Upper lobe of right lung (tissue), 1 donor: ENCODE results near the gene VEGFC. TPM values are rescaled to one million over a fixed set of nuclear protein-coding genes. Genes with fewer than 3 reads are reported as not detected.

ENCODE experiments used
- ATAC-seq: fragments of 200-7000 bp; cut with Tn5 transposase; one replicate; pipeline ENCODE4 v1.9.1; 2020; ENCODE audit warnings: mild to moderate bottlenecking, moderate library complexity
- DNase-seq: peaks from one replicate; pipeline ENCODE4 v3.0.0-alpha.2; 2020
- H3K27ac ChIP-seq: fragments of 200-600 bp; one replicate; pipeline ENCODE4 v1.8.0; 2022
- H3K27me3 ChIP-seq: fragments of 200-600 bp; one replicate; pipeline ENCODE4 v1.8.0; 2022; ENCODE audit warnings: mild to moderate bottlenecking
- H3K36me3 ChIP-seq: fragments of 200-600 bp; one replicate; pipeline ENCODE4 v1.8.0; 2022
- H3K4me1 ChIP-seq: fragments of 200-600 bp; one replicate; pipeline ENCODE4 v1.8.0; 2022
- H3K4me3 ChIP-seq: fragments of 200-600 bp; one replicate; pipeline ENCODE4 v1.8.0; 2022; ENCODE audit warnings: mild to moderate bottlenecking
- H3K9me3 ChIP-seq: fragments of 200-600 bp; one replicate; pipeline ENCODE4 v1.8.0; 2022
- CTCF ChIP-seq: fragments of 200-600 bp; IDR thresholded peaks from one replicate; pipeline ENCODE4 v1.8.0; 2022; ENCODE audit warnings: antibody characterized with exemption
- intact Hi-C: fragments of 100-400 bp; cut with DNase I; formaldehyde crosslinking; loops from one replicate; pipeline ENCODE4 v1.11.0; 2022
- total RNA-seq: library from RNA; stranded (reverse); fragmentation: NEBNext Ultra II Directional; extraction: Animal tissue kit (Norgen Biotek cat#: 25700); gene quantifications from one replicate; pipeline ENCODE4 v1.2.1, GENCODE V29; 2021
- donor health status: DM: no; HTN: yes; CAD: no; lungs with severe emphysema.

VEGFC gene
- total RNA-seq, 1 donor from 2014 or later: 19.0 TPM

- Histone ChIP-seq H3K9me3 (no peaks in the 10 kb centered on the region), H3K27me3 (no peaks in the 10 kb centered on the region), H3K27ac (no peak overlapping the region), H3K4me1 (no peaks in the 10 kb centered on the region), H3K36me3 (no peaks in the 10 kb centered on the region), H3K4me3 (no peak overlapping the region)
- ATAC-seq (no peak), DNase-seq (no peak)
- TF ChIP-seq CTCF: no peak
- intact Hi-C loops: no loop called here
Measured at GRCh38 chr4:176837169-176837895, 44.6 kb upstream of the VEGFC start.

- no peak for DNase-seq
- TF ChIP-seq CTCF: no peak
- no peaks in the 10 kb centered on the region for H3K36me3 ChIP-seq
- no peaks in the 10 kb centered on the region for H3K4me1 ChIP-seq
- intact Hi-C loops: no loop called here
- no peak overlapping the region for H3K27ac ChIP-seq
- H3K27me3 ChIP-seq: no peaks in the 10 kb centered on the region
- no peak for ATAC-seq
- no peaks in the 10 kb centered on the region for H3K9me3 ChIP-seq
- no peak overlapping the region for H3K4me3 ChIP-seq
Measured at GRCh38 chr4:176834531-176834930, 41.8 kb upstream of the VEGFC start.

GRCh38 chr4:176833400-176834175 is 40.9 kb upstream of the VEGFC start:
- no peak overlapping the region for H3K27ac ChIP-seq
- DNase-seq (no peak), ATAC-seq (no peak)
- H3K27me3 ChIP-seq: no peaks in the 10 kb centered on the region
- no peaks in the 10 kb centered on the region for H3K36me3 ChIP-seq
- H3K4me3 ChIP-seq: no peak overlapping the region
- no peaks in the 10 kb centered on the region for H3K4me1 ChIP-seq
- intact Hi-C loops: no loop called here
- TF ChIP-seq CTCF: no peak
- no peaks in the 10 kb centered on the region for H3K9me3 ChIP-seq

- Histone ChIP-seq H3K9me3 (no peaks in the 10 kb centered on the region), H3K4me1 (no peaks in the 10 kb centered on the region), H3K36me3 (no peaks in the 10 kb centered on the region), H3K4me3 (no peak overlapping the region), H3K27ac (no peak overlapping the region), H3K27me3 (no peaks in the 10 kb centered on the region)
- ATAC-seq (no peak), DNase-seq (no peak)
- intact Hi-C loops: no loop called here
- no peak for TF ChIP-seq CTCF
Measured at GRCh38 chr4:176830971-176831370, 38.2 kb upstream of the VEGFC start.

- no peaks in the 10 kb centered on the region for H3K9me3 ChIP-seq
- H3K27me3 ChIP-seq: no peaks in the 10 kb centered on the region
- no peaks in the 10 kb centered on the region for H3K4me1 ChIP-seq
- intact Hi-C loops: no loop called here
- H3K4me3 ChIP-seq: no peak overlapping the region
- DNase-seq (no peak), ATAC-seq (no peak)
- H3K27ac ChIP-seq: no peak overlapping the region
- no peaks in the 10 kb centered on the region for H3K36me3 ChIP-seq
- TF ChIP-seq CTCF: no peak
Measured at GRCh38 chr4:176825586-176825985, 32.9 kb upstream of the VEGFC start.
